HEK293T (cell line): ENCODE measurements around the gene SCGN.

Experiments
- ARNT ChIP-seq: fragments of 450-650 bp; IDR thresholded peaks from 2 replicates; pipeline ENCODE4 v1.6.1; 2017; ENCODE audit warnings: mild to moderate bottlenecking
- BHLHE40 ChIP-seq: fragments of 450-650 bp; IDR thresholded peaks from 2 replicates; pipeline ENCODE4 v1.6.1; 2016; ENCODE audit warnings: mild to moderate bottlenecking, moderate library complexity, borderline replicate concordance
- CTBP1 ChIP-seq: fragments of 450-650 bp; IDR thresholded peaks from 2 replicates; pipeline ENCODE4 v1.6.1; 2016; ENCODE audit warnings: borderline replicate concordance
- FOXA1 ChIP-seq: fragments of 450-650 bp; IDR thresholded peaks from 2 replicates; pipeline ENCODE4 v1.6.1; 2016; ENCODE audit warnings: mild to moderate bottlenecking
- HDGF ChIP-seq: fragments of 450-650 bp; IDR thresholded peaks from 2 replicates; pipeline ENCODE4 v1.6.1; 2017; ENCODE audit warnings: antibody characterized with exemption, borderline replicate concordance
- LEF1 ChIP-seq: fragments of 450-650 bp; IDR thresholded peaks from 2 replicates; pipeline ENCODE4 v1.6.1; 2017; ENCODE audit warnings: mild to moderate bottlenecking, borderline replicate concordance
- NFRKB ChIP-seq: fragments of 450-650 bp; IDR thresholded peaks from 2 replicates; pipeline ENCODE4 v1.6.1; 2016; ENCODE audit warnings: mild to moderate bottlenecking, moderate library complexity
- SP1 ChIP-seq: fragments of 450-650 bp; IDR thresholded peaks from 2 replicates; pipeline ENCODE4 v1.6.1; 2017
- SUZ12 ChIP-seq: fragments of 450-650 bp; IDR thresholded peaks from 2 replicates; pipeline ENCODE4 v1.6.1; 2016; ENCODE audit warnings: mild to moderate bottlenecking

DNA sequence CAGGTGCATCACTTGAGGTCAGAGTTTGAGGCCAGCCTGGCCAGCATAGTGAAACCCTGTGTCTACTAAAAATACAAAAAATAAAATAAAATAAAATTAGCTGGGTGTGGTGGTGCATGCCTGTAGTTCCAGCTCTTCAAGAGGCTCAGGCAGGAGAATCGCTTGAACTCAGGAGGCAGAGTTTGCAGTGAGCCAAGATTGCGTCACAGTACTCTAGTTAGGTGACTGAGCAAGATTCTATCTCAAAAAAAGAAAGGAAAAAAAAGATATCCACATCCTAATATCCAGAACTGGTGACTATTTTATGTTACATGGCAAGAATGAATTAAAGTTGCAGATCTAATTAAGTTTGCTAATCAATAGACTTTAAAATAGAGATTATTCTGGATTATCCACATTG, 32.5 kb downstream of the SCGN start:
- TF ChIP-seq ARNT, result no peak
- no peak for TF ChIP-seq HDGF
- no peak for TF ChIP-seq NFRKB
- TF ChIP-seq SUZ12, result no peak
- no peak for TF ChIP-seq LEF1
- TF ChIP-seq SP1, result no peak
- TF ChIP-seq FOXA1, result no peak
- TF ChIP-seq BHLHE40, result no peak
- no peak for TF ChIP-seq CTBP1
